NCI-H1694 treated with DMSO at 0.1 percent for 48 hours (cell line): ENCODE measurements around the gene RBBP7.

Source experiments
- DNase-seq: peaks from one replicate; lab custom pipeline; 2025; lab: John Stamatoyannopoulos, UW

RBBP7 gene

GRCh38 chrX:16870095-16870861 is at the start of gene RBBP7:
RBBP7 (minus strand) TSS chrX:16870362; CDS start chrX:16870053, 309 bp downstream.
- peak; percentile 62 for DNase-seq

- no peak for DNase-seq
Observed at GRCh38 chrX:16918979-16919378, 48.8 kb upstream of the RBBP7 start.

- DNase-seq: no peak
Observed at GRCh38 chrX:16917120-16917519, 47.0 kb upstream of the RBBP7 start.

GRCh38 chrX:16916561-16916960 is 46.4 kb upstream of the RBBP7 start:
- DNase-seq: no peak

- DNase-seq: no peak
Observed at GRCh38 chrX:16914058-16914457, 43.9 kb upstream of the RBBP7 start.

GRCh38 chrX:16910376-16910775 is 40.2 kb upstream of the RBBP7 start:
- DNase-seq: no peak

GRCh38 chrX:16903274-16904022 is 33.3 kb upstream of the RBBP7 start:
- DNase-seq: no peak

- DNase-seq: no peak
Observed at GRCh38 chrX:16897445-16897844, 27.3 kb upstream of the RBBP7 start.

GRCh38 chrX:16892504-16893362 is 22.6 kb upstream of the RBBP7 start:
- DNase-seq: peak; percentile 47

GRCh38 chrX:16885628-16886027 is 15.5 kb upstream of the RBBP7 start:
- DNase-seq: no peak

- no peak for DNase-seq
Observed at GRCh38 chrX:16883487-16883804, 13.3 kb upstream of the RBBP7 start.

- DNase-seq: peak; percentile 55
Observed at GRCh38 chrX:16882702-16883486, 12.7 kb upstream of the RBBP7 start.

GRCh38 chrX:16882169-16882568 is 12.0 kb upstream of the RBBP7 start:
- peak; percentile 2 for DNase-seq

GRCh38 chrX:16876696-16877095 is 6.5 kb upstream of the RBBP7 start:
- DNase-seq: no peak

- no peak for DNase-seq
Observed at GRCh38 chrX:16874458-16875095, 4.4 kb upstream of the RBBP7 start.

GRCh38 chrX:16873106-16873505 is 2.9 kb upstream of the RBBP7 start:
- no peak for DNase-seq

GRCh38 chrX:16870862-16871815 is 977 bp upstream of the RBBP7 start:
- DNase-seq: no peak

GRCh38 chrX:16869393-16870094 is 618 bp downstream of the RBBP7 start:
- DNase-seq: no peak

- no peak for DNase-seq
Observed at GRCh38 chrX:16868920-16869319, 1.2 kb downstream of the RBBP7 start.

- no peak for DNase-seq
Observed at GRCh38 chrX:16867947-16868346, 2.2 kb downstream of the RBBP7 start.
